H9 (cell line): ENCODE measurements around the gene SETBP1. TPM values are rescaled to one million over a fixed set of nuclear protein-coding genes. Genes with fewer than 3 reads are reported as not detected.

ENCODE experiments used
- DNase-seq: peaks from one replicate; pipeline ENCODE4 v3.0.0-alpha.2; 2017
- H2AFZ ChIP-seq: one replicate; pipeline ENCODE4 v1.6.1; 2013; ENCODE audit warnings: mild to moderate bottlenecking, low read length, control low read depth, moderate library complexity
- H2AK5ac ChIP-seq: 2 replicates; pipeline ENCODE4 v1.6.1; 2013; ENCODE audit warnings: low read length, control low read depth, mixed read lengths; ENCODE audit not compliant: insufficient read length
- H2BK120ac ChIP-seq: one replicate; pipeline ENCODE4 v1.6.1; 2013; ENCODE audit warnings: low read depth, mild to moderate bottlenecking, low read length, control low read depth, inconsistent platforms; ENCODE audit not compliant: poor library complexity, severe bottlenecking
- H2BK12ac ChIP-seq: 2 replicates; pipeline ENCODE4 v1.6.1; 2013; ENCODE audit warnings: low read length, control low read depth, mixed read lengths, low read depth; ENCODE audit not compliant: insufficient read length
- H2BK15ac ChIP-seq: 2 replicates; pipeline ENCODE4 v1.6.1; 2013; ENCODE audit warnings: low read depth, low read length, control low read depth
- H2BK20ac ChIP-seq: one replicate; pipeline ENCODE4 v1.6.1; 2013; ENCODE audit warnings: low read depth, mild to moderate bottlenecking, low read length, control low read depth, inconsistent platforms; ENCODE audit not compliant: poor library complexity, severe bottlenecking
- H2BK5ac ChIP-seq: 2 replicates; pipeline ENCODE4 v1.6.1; 2013; ENCODE audit warnings: low read length, control low read depth, mixed read lengths; ENCODE audit not compliant: insufficient read length
- H3K14ac ChIP-seq: 2 replicates; pipeline ENCODE4 v1.6.1; 2013; ENCODE audit warnings: low read length, control low read depth; ENCODE audit not compliant: insufficient read depth
- H3K18ac ChIP-seq: 2 replicates; pipeline ENCODE4 v1.6.1; 2013; ENCODE audit warnings: low read depth, mild to moderate bottlenecking, mixed read lengths, low read length, control low read depth; ENCODE audit not compliant: insufficient read length
- H3K23ac ChIP-seq: 2 replicates; pipeline ENCODE4 v1.6.1; 2013; ENCODE audit warnings: low read length, control low read depth, mixed read lengths, low read depth; ENCODE audit not compliant: insufficient read length
- H3K23me2 ChIP-seq: 2 replicates; pipeline ENCODE4 v1.6.1; 2013; ENCODE audit warnings: low read depth, mild to moderate bottlenecking, mixed read lengths, low read length, control low read depth; ENCODE audit not compliant: insufficient read length, poor library complexity, severe bottlenecking
- H3K27ac ChIP-seq: 2 replicates; pipeline ENCODE4 v1.5.1; 2013; ENCODE audit warnings: low read length, control low read depth, mixed read lengths, low read depth; ENCODE audit not compliant: insufficient read length
- H3K27me3 ChIP-seq: 2 replicates; pipeline ENCODE4 v1.6.1; 2013; ENCODE audit warnings: low read length, control low read depth, inconsistent platforms; ENCODE audit not compliant: insufficient read depth
- H3K4ac ChIP-seq: 2 replicates; pipeline ENCODE4 v1.6.1; 2013; ENCODE audit warnings: low read depth, mild to moderate bottlenecking, control low read depth, inconsistent platforms, low read length, moderate library complexity
- H3K4me1 ChIP-seq: 2 replicates; pipeline ENCODE4 v1.6.1; 2013; ENCODE audit warnings: low read length, control low read depth, inconsistent platforms; ENCODE audit not compliant: insufficient read depth
- H3K4me2 ChIP-seq: 2 replicates; pipeline ENCODE4 v1.6.1; 2013; ENCODE audit warnings: low read length, control low read depth, mixed read lengths; ENCODE audit not compliant: insufficient read length, insufficient read depth
- H3K56ac ChIP-seq: 2 replicates; pipeline ENCODE4 v1.6.1; 2013; ENCODE audit warnings: low read depth, mild to moderate bottlenecking, mixed read lengths, low read length, control low read depth; ENCODE audit not compliant: insufficient read length
- H3K79me1 ChIP-seq: 2 replicates; pipeline ENCODE4 v1.6.1; 2013; ENCODE audit warnings: low read depth, mild to moderate bottlenecking, moderate library complexity, low read length, control low read depth, inconsistent platforms; ENCODE audit not compliant: insufficient read depth, poor library complexity, severe bottlenecking
- H3K79me2 ChIP-seq: 2 replicates; pipeline ENCODE4 v1.6.1; 2013; ENCODE audit warnings: low read length, control low read depth, inconsistent platforms; ENCODE audit not compliant: insufficient read depth
- H3K9ac ChIP-seq: 2 replicates; pipeline ENCODE4 v1.6.1; 2013; ENCODE audit warnings: low read length, control low read depth, mixed read lengths; ENCODE audit not compliant: insufficient read length; ENCODE audit errors: extremely low read depth
- H3K9me3 ChIP-seq: one replicate; pipeline ENCODE4 v1.6.1; 2013; ENCODE audit warnings: low read depth, low read length, inconsistent platforms; ENCODE audit not compliant: control insufficient read depth
- H3T11ph ChIP-seq: one replicate; pipeline ENCODE4 v1.6.1; 2013; ENCODE audit warnings: mild to moderate bottlenecking, low read length, control low read depth, inconsistent platforms
- H4K20me1 ChIP-seq: one replicate; pipeline ENCODE4 v1.6.1; 2013; ENCODE audit not compliant: control insufficient read depth, insufficient read length, insufficient read depth
- H4K5ac ChIP-seq: 2 replicates; pipeline ENCODE4 v1.6.1; 2013; ENCODE audit warnings: low read depth, mild to moderate bottlenecking, mixed read lengths, low read length, control low read depth; ENCODE audit not compliant: insufficient read length
- H4K8ac ChIP-seq: replicated peaks from 2 replicates; pipeline ENCODE4 v1.6.1; 2013; ENCODE audit warnings: low read length, control low read depth, mixed read lengths, low read depth; ENCODE audit not compliant: insufficient read length
- H4K91ac ChIP-seq: 2 replicates; pipeline ENCODE4 v1.6.1; 2013; ENCODE audit warnings: low read depth, mild to moderate bottlenecking, moderate library complexity, mixed read lengths, low read length, control low read depth; ENCODE audit not compliant: insufficient read length
- H3K27ac Mint-ChIP-seq, 3 experiments: 2 replicates in 2 of 3; 3 replicates in 1 of 3; pipeline ENCODE4 v1.8.0; 2020 to 2021; ENCODE audit warnings: mixed read lengths in 3 of 3, mild to moderate bottlenecking in 1 of 3, moderate library complexity in 1 of 3
- H3K27me3 Mint-ChIP-seq: 2 replicates; pipeline ENCODE4 v1.8.0; 2021; ENCODE audit warnings: low read depth, mild to moderate bottlenecking, moderate library complexity, mixed read lengths
- H3K36me3 Mint-ChIP-seq, 3 experiments: 2 replicates in 2 of 3; 3 replicates in 1 of 3; pipeline ENCODE4 v1.8.0; 2020 to 2021; ENCODE audit warnings: low read depth in 3 of 3, mixed read lengths in 3 of 3; ENCODE audit not compliant: insufficient read depth in 1 of 3
- H3K4me1 Mint-ChIP-seq, 2 experiments: 2 replicates each; pipeline ENCODE4 v1.8.0; 2020; ENCODE audit warnings: mixed read lengths in 2 of 2
- H3K4me3 Mint-ChIP-seq, 2 experiments: 2 replicates in 1 of 2; 3 replicates in 1 of 2; pipeline ENCODE4 v1.8.0; 2020 to 2021; ENCODE audit warnings: mild to moderate bottlenecking in 2 of 2, mixed read lengths in 2 of 2, moderate library complexity in 1 of 2
- H3K9me3 Mint-ChIP-seq, 2 experiments: 2 replicates in 1 of 2; 3 replicates in 1 of 2; pipeline ENCODE4 v1.8.0; 2020; ENCODE audit warnings: mild to moderate bottlenecking in 2 of 2, mixed read lengths in 2 of 2, moderate library complexity in 1 of 2
- WGBS: extraction: QIAGEN DNeasy Blood & Tissue Kit; methylation state at CpG from one replicate; pipeline ENCODE4 v1.1.7; 2013; ENCODE audit warnings: missing lambda C conversion rate, low lambda C conversion rate, mixed read lengths; ENCODE audit not compliant: insufficient read length; ENCODE audit errors: extremely low coverage; 5-methylcytosine and 5-hydroxymethylcytosine counted together
- total RNA-seq: library from RNA; stranded (reverse); gene quantifications from 2 replicates; pipeline ENCODE4 v1.2.1, GENCODE V29; 2021
- TF ChIP-seq, protein P1 (sequence below): fragments of 200-600 bp; sonication (generic); conservative IDR thresholded peaks from 3 replicates; pipeline ENCODE4 v1.8.0; 2021; ENCODE audit warnings: antibody characterized with exemption, mild to moderate bottlenecking

SETBP1 gene
- total RNA-seq, 1 experiment from 2014 or later: 4.6 TPM

DNA sequence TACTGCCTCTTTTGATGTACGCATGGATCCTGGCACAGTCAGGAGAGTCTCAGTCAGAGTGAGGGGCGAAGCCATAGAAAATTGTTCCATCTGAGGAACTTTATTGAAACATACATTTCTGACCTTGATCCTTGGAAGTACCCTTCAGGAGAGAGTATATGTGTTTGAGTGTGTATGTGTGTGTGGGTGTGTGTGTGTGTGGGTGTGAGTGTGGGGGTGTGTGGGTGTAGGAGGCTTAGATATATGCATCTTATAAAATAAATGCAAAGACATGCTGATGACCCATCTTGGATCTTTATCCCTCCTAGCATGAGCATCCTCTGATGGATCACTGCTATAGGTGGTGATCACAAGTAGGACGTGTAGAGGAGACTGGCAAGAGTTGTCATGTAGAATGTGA lies 93.5 kb downstream of the SETBP1 start:
- Histone ChIP-seq H3K9me3 (no peaks in the 10 kb centered on the region), H2BK5ac (no peak overlapping the region), H3K4me1 (no peaks in the 10 kb centered on the region; the same call in 1 of the 2 replicates), H3T11ph (no peak overlapping the region), H3K27ac (no peak overlapping the region), H2BK20ac (no peak overlapping the region), H4K91ac (no peak overlapping the region), H3K79me2 (no peaks in the 10 kb centered on the region), H3K4ac (no peak overlapping the region), H2BK120ac (no peak overlapping the region), H3K9ac (no peak overlapping the region), H4K5ac (no peak overlapping the region), H4K20me1 (no peaks in the 10 kb centered on the region), H4K8ac (no peak overlapping the region), H3K27me3 (no peaks in the 10 kb centered on the region), H2BK15ac (no peak overlapping the region), H3K56ac (no peak overlapping the region), H3K79me1 (no peaks in the 10 kb centered on the region), H3K4me2 (no peak overlapping the region), H3K23me2 (no peaks in the 10 kb centered on the region), H2AFZ (no peak overlapping the region), H2BK12ac (no peak overlapping the region), H3K14ac (no peak overlapping the region), H3K18ac (no peak overlapping the region), H2AK5ac (no peak overlapping the region), H3K23ac (no peak overlapping the region)
- H3K36me3 Mint-ChIP-seq: no peaks in the 10 kb centered on the region; a peak in 1 of 7 replicates
- H3K27ac Mint-ChIP-seq: no peak overlapping the region
- no peak for DNase-seq
- no peaks in the 10 kb centered on the region for H3K27me3 Mint-ChIP-seq
- TF ChIP-seq, protein P1, sequence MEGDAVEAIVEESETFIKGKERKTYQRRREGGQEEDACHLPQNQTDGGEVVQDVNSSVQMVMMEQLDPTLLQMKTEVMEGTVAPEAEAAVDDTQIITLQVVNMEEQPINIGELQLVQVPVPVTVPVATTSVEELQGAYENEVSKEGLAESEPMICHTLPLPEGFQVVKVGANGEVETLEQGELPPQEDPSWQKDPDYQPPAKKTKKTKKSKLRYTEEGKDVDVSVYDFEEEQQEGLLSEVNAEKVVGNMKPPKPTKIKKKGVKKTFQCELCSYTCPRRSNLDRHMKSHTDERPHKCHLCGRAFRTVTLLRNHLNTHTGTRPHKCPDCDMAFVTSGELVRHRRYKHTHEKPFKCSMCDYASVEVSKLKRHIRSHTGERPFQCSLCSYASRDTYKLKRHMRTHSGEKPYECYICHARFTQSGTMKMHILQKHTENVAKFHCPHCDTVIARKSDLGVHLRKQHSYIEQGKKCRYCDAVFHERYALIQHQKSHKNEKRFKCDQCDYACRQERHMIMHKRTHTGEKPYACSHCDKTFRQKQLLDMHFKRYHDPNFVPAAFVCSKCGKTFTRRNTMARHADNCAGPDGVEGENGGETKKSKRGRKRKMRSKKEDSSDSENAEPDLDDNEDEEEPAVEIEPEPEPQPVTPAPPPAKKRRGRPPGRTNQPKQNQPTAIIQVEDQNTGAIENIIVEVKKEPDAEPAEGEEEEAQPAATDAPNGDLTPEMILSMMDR: no peak
- WGBS: no CpG with 5 or more reads among the region's 3 CpGs
- no peaks in the 10 kb centered on the region for H3K9me3 Mint-ChIP-seq
- H3K4me3 Mint-ChIP-seq: no peak overlapping the region
- peaks cover 12 to 17% of the 10 kb centered on the region in 2 experiments for H3K4me1 Mint-ChIP-seq
